Neuron (in vitro differentiated cells): ENCODE data around the gene TRUB1.

Experiments
- H2AFZ ChIP-seq: one replicate; pipeline ENCODE4 v1.6.1; 2013; ENCODE audit warnings: low read depth, mild to moderate bottlenecking, inconsistent platforms, low read length, moderate library complexity
- H3K27me3 ChIP-seq: one replicate; pipeline ENCODE4 v1.6.1; 2013; ENCODE audit warnings: low read length; ENCODE audit not compliant: insufficient read depth
- H3K36me3 ChIP-seq: one replicate; pipeline ENCODE4 v1.6.1; 2013; ENCODE audit warnings: low read length; ENCODE audit not compliant: insufficient read depth
- H3K4me1 ChIP-seq: one replicate; pipeline ENCODE4 v1.6.1; 2013; ENCODE audit warnings: low read length; ENCODE audit not compliant: insufficient read depth
- H3K4me3 ChIP-seq: 2 replicates; pipeline ENCODE4 v1.5.1; 2013; ENCODE audit warnings: mild to moderate bottlenecking, low read length, moderate library complexity
- H3K9me3 ChIP-seq: one replicate; pipeline ENCODE4 v1.6.1; 2013; ENCODE audit warnings: low read length

TRUB1 gene

DNA sequence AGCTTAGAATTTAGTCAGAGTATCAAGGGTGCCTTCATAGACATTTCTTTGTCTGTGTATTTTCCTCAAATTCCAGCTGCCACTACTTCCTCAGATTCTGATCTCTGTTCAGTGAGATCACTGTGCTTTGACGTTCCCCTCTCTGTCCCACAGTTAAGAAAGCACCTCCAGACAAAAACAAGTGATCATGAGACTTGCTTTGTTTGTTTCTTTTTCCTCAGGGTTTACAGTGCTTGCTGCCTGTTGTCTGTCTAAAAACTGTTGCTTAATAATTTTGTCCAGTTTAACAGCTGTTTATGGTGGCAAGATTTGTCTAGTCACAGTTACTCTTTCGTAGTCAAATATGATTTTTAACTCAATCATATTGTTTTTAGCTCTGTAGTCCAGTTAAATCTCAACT lies 29.1 kb downstream of the TRUB1 start:
- Histone ChIP-seq H2AFZ (no peak overlapping the region), H3K9me3 (peaks cover 12% of the 10 kb centered on the region), H3K27me3 (no peaks in the 10 kb centered on the region), H3K4me1 (peaks cover 5% of the 10 kb centered on the region), H3K4me3 (no peak overlapping the region), H3K36me3 (peaks cover 14% of the 10 kb centered on the region)

DNA sequence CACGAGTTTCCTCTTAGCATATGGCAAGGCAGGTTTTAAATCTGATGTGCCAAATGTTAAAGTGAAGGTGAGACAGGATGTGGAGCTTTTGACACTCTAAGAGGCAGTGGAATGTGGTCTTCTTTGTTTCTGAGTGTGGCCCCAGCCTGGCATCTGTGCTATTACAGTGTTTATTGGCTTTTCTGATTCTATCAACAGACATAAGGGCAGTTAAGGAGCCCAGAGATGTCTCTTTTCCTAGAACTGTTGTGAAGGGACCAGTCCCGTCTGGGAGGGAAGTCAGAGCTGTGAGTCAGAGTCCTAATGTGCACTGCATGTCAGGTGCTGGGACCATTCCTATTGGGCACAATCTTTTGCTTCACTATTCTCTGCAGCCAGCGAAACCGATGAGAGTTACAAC lies 32.5 kb downstream of the TRUB1 start:
- no peaks in the 10 kb centered on the region for H3K9me3 ChIP-seq
- H3K36me3 ChIP-seq = peaks cover 18% of the 10 kb centered on the region
- no peak overlapping the region for H3K4me3 ChIP-seq
- H2AFZ ChIP-seq = no peak overlapping the region
- no peaks in the 10 kb centered on the region for H3K27me3 ChIP-seq
- peaks cover 6% of the 10 kb centered on the region for H3K4me1 ChIP-seq

DNA sequence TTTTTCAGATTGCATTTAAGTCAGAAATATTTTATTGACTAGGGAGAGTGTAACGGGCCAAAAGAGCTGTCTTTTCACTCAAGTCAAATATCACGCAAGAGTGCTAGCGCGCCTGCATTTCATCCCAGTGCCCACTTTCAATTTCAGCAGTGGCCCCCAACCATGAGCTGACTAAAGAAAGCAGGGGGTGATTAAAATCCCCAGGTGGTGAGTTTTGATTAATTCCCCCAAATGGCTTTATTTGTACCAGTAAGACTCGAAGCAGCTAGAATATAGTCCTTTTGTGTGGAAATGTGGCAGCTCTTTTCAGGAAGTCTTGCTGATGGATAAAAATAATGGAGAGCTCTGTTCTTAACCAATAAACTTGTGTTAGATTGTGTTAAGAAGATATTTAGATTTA lies 35.3 kb downstream of the TRUB1 start:
- Histone ChIP-seq H3K4me1 (peaks cover 3% of the 10 kb centered on the region), H3K27me3 (no peaks in the 10 kb centered on the region), H3K4me3 (no peak overlapping the region), H3K36me3 (peaks cover 22% of the 10 kb centered on the region), H2AFZ (no peak overlapping the region), H3K9me3 (no peaks in the 10 kb centered on the region)

DNA sequence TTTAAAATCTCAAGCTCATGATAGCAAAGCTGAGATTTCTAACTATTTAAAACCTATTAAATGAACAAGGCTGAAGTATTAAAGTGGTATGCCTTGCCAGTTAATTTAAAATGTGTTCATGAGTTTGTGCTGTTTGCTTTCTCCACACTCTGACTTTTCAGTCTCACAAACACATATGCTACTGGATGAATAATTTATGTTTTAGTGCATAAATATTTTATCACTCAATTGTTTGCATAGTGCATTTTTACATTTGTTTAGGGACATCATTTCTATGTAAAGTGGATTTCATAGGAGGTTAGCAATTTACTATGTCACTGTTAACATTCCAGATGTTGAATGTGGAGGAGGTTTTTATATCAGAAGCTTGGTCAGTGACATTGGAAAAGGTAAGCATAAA lies 36.0 kb downstream of the TRUB1 start:
- Histone ChIP-seq H3K27me3 (no peaks in the 10 kb centered on the region), H3K36me3 (peaks cover 22% of the 10 kb centered on the region), H3K4me3 (no peak overlapping the region), H2AFZ (no peak overlapping the region), H3K9me3 (no peaks in the 10 kb centered on the region), H3K4me1 (peaks cover 2% of the 10 kb centered on the region)

DNA sequence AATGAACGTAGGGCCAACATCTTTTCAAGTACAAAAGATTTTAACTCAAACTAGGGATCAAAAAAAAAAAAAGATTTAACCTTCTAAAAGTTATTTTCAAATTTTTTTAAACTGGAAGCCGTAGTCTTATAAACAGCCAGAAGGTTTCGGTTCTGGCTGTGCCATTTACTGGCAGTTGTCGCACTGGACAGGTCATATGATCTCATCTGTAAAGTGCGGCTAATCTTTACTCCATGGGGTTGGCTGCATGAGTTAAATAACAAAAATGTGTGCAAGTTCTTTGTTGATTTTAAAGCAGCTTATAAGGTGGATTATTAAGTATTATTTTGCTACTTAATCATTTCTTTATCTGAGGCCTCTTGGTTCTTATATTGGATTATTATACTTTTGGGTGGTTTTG lies 36.6 kb downstream of the TRUB1 start:
- H3K27me3 ChIP-seq = no peaks in the 10 kb centered on the region
- H3K9me3 ChIP-seq = no peaks in the 10 kb centered on the region
- H2AFZ ChIP-seq = no peak overlapping the region
- H3K4me3 ChIP-seq = no peak overlapping the region
- H3K36me3 ChIP-seq = peaks cover 22% of the 10 kb centered on the region
- peaks cover 2% of the 10 kb centered on the region for H3K4me1 ChIP-seq

DNA sequence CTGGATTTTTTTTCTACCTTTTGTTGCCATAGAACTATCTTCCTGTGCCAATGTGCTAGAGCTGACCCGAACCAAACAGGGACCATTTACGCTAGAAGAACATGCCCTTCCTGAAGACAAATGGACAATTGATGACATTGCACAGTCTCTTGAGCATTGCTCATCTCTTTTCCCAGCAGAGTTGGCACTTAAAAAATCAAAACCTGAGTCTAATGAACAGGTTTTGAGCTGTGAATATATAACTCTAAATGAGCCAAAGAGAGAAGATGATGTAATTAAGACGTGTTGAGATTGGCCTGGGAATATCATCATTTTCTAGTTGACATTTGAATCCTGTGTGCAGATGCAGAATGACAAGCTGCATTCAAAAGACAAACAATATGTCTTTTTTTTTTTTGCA lies 37.1 kb downstream of the TRUB1 start:
- Histone ChIP-seq H3K9me3 (no peaks in the 10 kb centered on the region), H3K36me3 (peaks cover 22% of the 10 kb centered on the region), H3K27me3 (no peaks in the 10 kb centered on the region)

DNA sequence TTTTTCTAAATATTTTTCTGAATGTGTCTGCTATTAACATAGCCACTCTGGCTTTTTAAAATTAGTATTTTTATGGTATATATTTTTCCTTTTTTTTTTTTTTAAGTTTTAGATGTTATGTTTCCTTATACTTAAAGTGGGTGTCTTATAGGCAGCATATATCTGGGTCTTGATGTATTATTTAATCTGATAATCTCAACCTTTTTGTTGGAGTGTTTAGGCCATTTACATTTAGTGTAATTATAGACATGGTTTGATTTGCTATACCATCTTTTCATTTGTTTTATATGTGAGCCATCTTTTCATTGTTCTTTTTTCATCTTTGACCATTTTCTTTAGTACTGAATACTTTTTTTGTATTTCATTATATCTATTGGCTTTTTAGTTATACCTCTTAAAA lies 45.0 kb downstream of the TRUB1 start:
- no peaks in the 10 kb centered on the region for H3K27me3 ChIP-seq

More for the DNA sequence above, 37.1 kb downstream of the TRUB1 start:
- H3K4me1 ChIP-seq = peaks cover 2% of the 10 kb centered on the region
- H2AFZ ChIP-seq = no peak overlapping the region
- no peak overlapping the region for H3K4me3 ChIP-seq

DNA sequence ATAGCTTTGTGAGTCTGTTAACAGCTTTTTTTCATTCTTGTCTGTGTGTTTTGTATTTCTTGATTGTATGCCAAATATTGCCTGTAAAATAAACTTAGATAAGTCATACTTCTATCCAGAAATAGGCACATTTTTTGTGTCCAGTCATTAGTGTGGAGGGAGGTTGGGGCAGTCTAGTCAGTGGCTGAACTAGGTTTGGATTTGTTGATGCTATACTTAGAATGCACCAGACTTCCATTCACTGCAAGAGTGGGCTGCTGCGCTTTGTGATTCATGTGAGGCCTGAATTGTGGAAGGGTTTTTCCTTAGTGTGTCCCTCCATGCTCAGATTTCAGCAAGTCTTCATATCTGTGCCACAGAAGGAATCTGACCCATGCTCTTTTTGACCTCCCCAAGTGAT lies 50.0 kb downstream of the TRUB1 start:
- Histone ChIP-seq H3K4me3 (no peak overlapping the region), H3K27me3 (no peaks in the 10 kb centered on the region), H3K9me3 (peaks cover 20% of the 10 kb centered on the region), H2AFZ (no peak overlapping the region), H3K4me1 (no peaks in the 10 kb centered on the region), H3K36me3 (peaks cover 5% of the 10 kb centered on the region)

More for the DNA sequence above, 45.0 kb downstream of the TRUB1 start:
- Histone ChIP-seq H3K9me3 (peaks cover 29% of the 10 kb centered on the region), H2AFZ (no peak overlapping the region), H3K4me1 (no peaks in the 10 kb centered on the region), H3K36me3 (peaks cover 12% of the 10 kb centered on the region), H3K4me3 (no peak overlapping the region)

DNA sequence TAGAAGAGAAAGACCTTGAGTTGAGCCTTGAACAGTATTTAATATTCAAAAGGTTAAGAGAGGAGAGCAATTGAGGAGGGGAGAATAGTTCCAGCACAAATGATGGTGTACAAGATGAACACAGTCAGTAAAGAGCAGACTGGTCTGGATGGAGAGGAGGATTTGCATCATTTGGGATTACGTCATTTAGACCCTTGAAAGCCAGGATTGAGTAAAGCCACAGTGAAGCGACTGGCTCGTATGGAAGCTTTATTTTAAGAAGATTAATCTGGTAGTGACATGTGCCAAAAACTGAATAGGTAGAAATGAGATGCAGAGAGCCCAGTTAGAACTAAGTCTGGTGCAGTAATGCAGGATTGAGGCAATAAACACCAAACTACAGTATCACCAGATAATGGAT lies 52.6 kb downstream of the TRUB1 start:
- H2AFZ ChIP-seq = no peak overlapping the region
- peaks cover 4% of the 10 kb centered on the region for H3K9me3 ChIP-seq
- no peaks in the 10 kb centered on the region for H3K36me3 ChIP-seq
- no peaks in the 10 kb centered on the region for H3K4me1 ChIP-seq
- no peaks in the 10 kb centered on the region for H3K27me3 ChIP-seq
- H3K4me3 ChIP-seq = no peak overlapping the region

DNA sequence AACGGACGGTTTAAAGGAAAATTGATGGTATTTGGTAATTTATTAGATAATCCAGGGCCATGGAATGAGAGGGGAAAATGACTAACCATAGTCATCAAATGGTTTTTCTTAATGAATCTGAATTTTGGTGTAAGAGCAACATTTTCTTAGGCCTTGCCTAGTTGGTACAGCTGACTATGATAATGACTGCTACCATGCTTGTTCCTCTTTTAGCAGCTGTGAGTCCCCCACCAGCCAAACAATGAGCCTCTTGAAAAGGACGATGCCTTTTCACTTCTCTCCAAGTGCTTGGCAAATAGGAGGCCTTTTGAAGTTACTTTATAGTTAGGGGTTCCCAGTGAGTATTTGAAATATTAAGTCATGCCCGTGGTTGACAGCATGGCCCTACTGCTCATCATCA lies 53.0 kb downstream of the TRUB1 start:
- Histone ChIP-seq H3K9me3 (no peaks in the 10 kb centered on the region), H3K36me3 (no peaks in the 10 kb centered on the region)

DNA sequence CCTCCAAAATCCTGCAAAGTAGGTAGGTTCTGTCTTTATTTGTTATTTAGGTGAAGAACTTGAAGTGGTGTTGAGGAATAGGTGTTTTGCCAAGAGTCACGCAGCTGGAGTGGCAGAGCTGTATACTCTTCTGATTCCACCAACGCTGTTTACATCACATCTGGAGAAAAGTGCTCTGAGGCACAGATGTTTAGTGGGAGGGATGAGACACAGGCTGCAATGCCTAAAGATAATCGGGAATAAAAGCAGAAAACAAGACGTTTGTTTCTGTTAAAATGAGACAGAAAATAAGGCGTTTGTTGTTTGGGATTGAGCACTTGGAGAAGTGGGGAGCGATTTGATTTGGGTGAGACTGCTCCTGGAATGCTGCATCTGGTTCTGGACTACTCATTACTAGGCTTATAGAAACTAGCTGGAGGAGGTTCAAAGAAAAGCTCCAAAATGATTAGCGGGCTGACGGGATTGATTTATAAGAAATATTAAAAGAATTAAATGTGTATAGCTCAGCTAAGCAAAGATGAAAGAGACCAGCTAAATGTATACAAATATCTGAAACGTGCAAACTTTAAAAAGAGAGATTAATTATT lies 54.3 kb downstream of the TRUB1 start:
- H2AFZ ChIP-seq = no peak overlapping the region
- no peaks in the 10 kb centered on the region for H3K9me3 ChIP-seq
- no peak overlapping the region for H3K4me3 ChIP-seq
- H3K36me3 ChIP-seq = no peaks in the 10 kb centered on the region
- H3K4me1 ChIP-seq = no peaks in the 10 kb centered on the region
- no peaks in the 10 kb centered on the region for H3K27me3 ChIP-seq

More for the DNA sequence above, 53.0 kb downstream of the TRUB1 start:
- no peak overlapping the region for H2AFZ ChIP-seq
- H3K27me3 ChIP-seq = no peaks in the 10 kb centered on the region
- no peak overlapping the region for H3K4me3 ChIP-seq
- H3K4me1 ChIP-seq = no peaks in the 10 kb centered on the region

DNA sequence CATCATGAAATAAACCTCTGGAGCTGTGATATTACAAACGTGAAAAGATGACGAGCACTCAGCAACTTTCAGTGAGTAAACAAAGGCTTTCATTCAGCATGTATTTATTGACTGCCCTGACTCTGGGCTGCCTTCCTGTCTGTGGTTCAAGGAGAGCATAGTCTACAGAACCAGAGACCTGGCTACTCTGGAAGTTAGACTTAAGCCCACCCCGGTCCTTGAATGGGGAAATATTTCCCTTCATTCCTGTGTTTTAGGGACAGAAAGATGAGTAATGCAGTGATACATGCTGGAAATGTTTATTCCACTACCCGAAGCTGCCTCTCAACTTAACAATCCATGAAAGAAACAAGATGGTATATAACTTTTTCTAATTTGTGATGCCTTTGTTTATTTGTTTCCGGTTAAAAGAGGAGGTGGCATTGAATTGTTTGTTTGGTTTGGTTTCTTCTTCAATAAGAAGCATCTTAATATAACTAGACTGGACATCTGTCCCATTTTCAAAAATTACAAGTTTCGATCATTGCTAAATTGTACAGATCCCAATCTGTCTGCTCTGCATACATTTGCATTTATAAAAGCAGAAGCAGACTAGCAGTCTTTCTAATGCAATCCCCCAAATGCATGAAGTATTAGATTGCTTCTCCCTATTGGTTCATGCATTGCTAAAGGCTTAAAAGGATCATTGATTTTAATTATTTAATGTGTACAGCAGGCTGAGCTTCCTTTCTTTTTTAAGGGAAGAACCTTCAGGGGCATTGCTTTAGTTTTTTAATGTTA lies 57.7 kb downstream of the TRUB1 start:
- Histone ChIP-seq H2AFZ (no peak overlapping the region), H3K36me3 (no peaks in the 10 kb centered on the region), H3K4me3 (no peak overlapping the region), H3K4me1 (no peaks in the 10 kb centered on the region), H3K9me3 (no peaks in the 10 kb centered on the region), H3K27me3 (no peaks in the 10 kb centered on the region)

DNA sequence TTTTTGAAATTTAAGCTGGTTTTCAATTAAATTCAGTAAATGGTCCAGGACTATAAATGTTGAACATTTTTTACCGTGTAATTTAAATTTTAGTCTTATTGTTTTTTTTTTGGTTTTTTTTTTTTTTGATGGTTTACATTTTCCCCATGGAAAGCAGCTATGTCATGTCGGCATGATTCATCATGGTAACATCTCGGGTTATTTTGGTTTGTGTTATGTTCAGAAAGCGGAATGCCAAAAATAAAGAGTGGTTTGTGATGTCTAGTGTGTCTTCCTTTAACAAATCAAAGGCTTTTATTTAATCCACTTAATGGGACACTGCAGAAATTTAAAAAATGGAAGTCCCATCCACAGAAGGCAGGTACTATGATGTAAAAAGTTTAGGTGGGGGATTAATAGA lies 58.5 kb downstream of the TRUB1 start:
- Histone ChIP-seq H3K36me3 (no peaks in the 10 kb centered on the region), H3K27me3 (no peaks in the 10 kb centered on the region), H2AFZ (no peak overlapping the region), H3K4me3 (no peak overlapping the region), H3K4me1 (no peaks in the 10 kb centered on the region), H3K9me3 (no peaks in the 10 kb centered on the region)

DNA sequence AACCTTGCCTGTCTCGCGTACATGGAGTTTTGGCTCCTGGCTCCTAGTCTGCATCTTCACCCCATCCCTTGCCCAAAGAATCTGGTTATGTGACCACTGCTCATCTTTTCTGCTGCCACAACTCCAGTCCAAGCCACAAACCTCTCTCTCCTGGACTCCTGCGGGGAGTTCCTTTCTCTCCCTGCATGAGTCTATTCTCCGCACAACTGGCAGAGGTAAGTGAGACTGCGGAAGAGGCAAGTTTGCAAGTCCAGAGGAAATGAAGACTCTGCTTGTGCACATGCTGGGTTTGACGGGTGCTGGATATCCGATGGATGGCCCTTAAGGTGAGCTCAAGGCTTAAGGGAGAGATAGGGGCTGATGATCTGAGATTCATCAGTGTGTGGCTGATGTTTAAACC lies 61.0 kb downstream of the TRUB1 start:
- Histone ChIP-seq H3K9me3 (no peaks in the 10 kb centered on the region), H3K4me1 (no peaks in the 10 kb centered on the region), H3K4me3 (no peak overlapping the region), H3K36me3 (no peaks in the 10 kb centered on the region), H3K27me3 (no peaks in the 10 kb centered on the region), H2AFZ (no peak overlapping the region)
